Heart left ventricle (tissue), 16 donors: ENCODE data around the gene ANKS3. TPM values are rescaled to one million over a fixed set of nuclear protein-coding genes. Genes with fewer than 3 reads are reported as not detected.

Experiments
- ATAC-seq, 4 donors: fragments of 200-7000 bp; cut with Tn5 transposase; one replicate each; pipeline ENCODE4 v1.9.1; 2020 to 2022; ENCODE audit warnings: moderate library complexity in 4 of 4, mild to moderate bottlenecking in 3 of 4, moderate number of reproducible peaks in 1 of 4
- DNase-seq, 5 donors: peaks; one replicate each; pipeline ENCODE4 v3.0.0-alpha.2; 2020
- H3K27ac ChIP-seq, 12 donors: fragments of 200-600 bp; sonication (generic) in 4 of 12; one replicate each; pipeline versions ENCODE4 v1.5.0 to v1.8.0; 2016 to 2022; ENCODE audit warnings: mild to moderate bottlenecking in 2 of 12
- H3K27me3 ChIP-seq, 9 donors: fragments of 200-600 bp; sonication (generic) in 2 of 9; one replicate each; pipeline versions ENCODE4 v1.5.1 to v1.8.0; 2016 to 2022; ENCODE audit warnings: mild to moderate bottlenecking in 3 of 9
- H3K36me3 ChIP-seq, 9 donors: fragments of 200-600 bp; sonication (generic) in 2 of 9; one replicate each; pipeline versions ENCODE4 v1.5.0 to v1.8.0; 2018 to 2022; ENCODE audit warnings: mild to moderate bottlenecking in 2 of 9
- H3K4me1 ChIP-seq, 12 donors: fragments of 200-600 bp; sonication (generic) in 4 of 12; one replicate each; pipeline versions ENCODE4 v1.5.0 to v1.8.0; 2016 to 2022; ENCODE audit warnings: mild to moderate bottlenecking in 3 of 12
- H3K4me3 ChIP-seq, 12 donors: fragments of 200-600 bp; sonication (generic) in 4 of 12; one replicate each; pipeline versions ENCODE4 v1.5.0 to v1.8.0; 2017 to 2022; ENCODE audit warnings: mild to moderate bottlenecking in 9 of 12, moderate library complexity in 4 of 12
- H3K9me3 ChIP-seq, 12 donors: fragments of 200-600 bp; sonication (generic) in 4 of 12; one replicate each; pipeline versions ENCODE4 v1.5.0 to v1.8.0; 2016 to 2022; ENCODE audit warnings: mild to moderate bottlenecking in 1 of 12
- CTCF ChIP-seq, 12 donors: fragments of 200-600 bp; sonication (generic) in 4 of 12; IDR thresholded peaks; one replicate each; pipeline versions ENCODE4 v1.5.0 to v1.8.0; 2018 to 2022; ENCODE audit warnings: antibody characterized with exemption in 12 of 12, mild to moderate bottlenecking in 5 of 12
- POLR2A ChIP-seq, 2 donors: fragments of 450-650 bp; IDR thresholded peaks; one replicate each; pipeline ENCODE4 v1.6.1; 2017; ENCODE audit warnings: antibody characterized with exemption in 2 of 2, mild to moderate bottlenecking in 2 of 2, moderate library complexity in 2 of 2
- WGBS, 4 donors: extraction: QIAGEN DNeasy Blood & Tissue Kit in 2 of 4; methylation state at CpG; one replicate each; pipeline versions ENCODE4 v1.1.5 to v1.1.7; 2013 to 2018; 5-methylcytosine and 5-hydroxymethylcytosine counted together
- intact Hi-C, 10 donors: fragments of 100-400 bp; cut with DNase I; formaldehyde crosslinking; loops; one replicate each; pipeline versions ENCODE4 v1.11.1 to v1.14.2; 2022
- polyA plus RNA-seq, 2 donors: library from polyadenylated mRNA; stranded (reverse); fragments of 200-250 nt; gene quantifications; one replicate each; pipeline ENCODE4 v1.2.3, GENCODE V29; 2013
- total RNA-seq, 9 donors: library from RNA; depleted of rRNA in 2 of 9; stranded (reverse); fragments of >200 nt in 2 of 9; fragmentation: NEBNext Ultra II Directional in 3 of 9; extraction: Animal tissue kit (Norgen Biotek cat#: 25700) in 3 of 9; gene quantifications; one replicate each; pipeline versions ENCODE4 v1.1.0 to v1.2.4, GENCODE V29; 2016 to 2023
- donor health status: ischemic (EF 13 %, LVEDD 7.1; RV severe dilation, severe dysfunction).
- donor health status: healthy with polysubstance abuse.
- donor health status: DM: no; HTN: yes; CAD: no.
- donor health status: DM: no; HTN: no; CAD: no.
- donor health status: ischemic (EF 25% LVEDD 6.9; RV normal size, moderate dysfunction).
- donor health status: ischemic (EF 25% LVEDD 5.7; RV mildly dilated, moderate dysfunction).
- donor health status: healthy.
- donor health status: DM: yes; HTN: yes; CAD: no.
- donor health status: ischemic (EF 35%, LVEDD 5.7; RV mildly dilated, moderate dysfunction).
- donor health status: nonischemic (EF 11% LVEDD 7.7; RV severe dilation, severe dysfunction).
- donor health status: DM: yes; HTN: yes; CAD: no.
- donor health status: PGD.
- donor health status: ischemic (EF 29% LVEDD 5.4; RV normal size, mild dysfunction).
- donor health status: nonischemic (EF 23%, LVEDD 6.1; RV moderate dilation, normal function).

Gene ANKS3
- total and polyA plus RNA-seq, 11 donors: 5.1 to 12.7 (median 9.2) TPM

GRCh38 chr16:4763791-4764190 is 29.7 kb upstream of the ANKS3 start:
- intact Hi-C loops: loop anchor here in 1 of 10 donors (10.0 kb wide), 1 partner anchor 191 kb away; the partner anchor contains the start of gene SEC14L5
- Histone ChIP-seq H3K27me3 (no peaks in the 10 kb centered on the region), H3K4me1 (peaks cover 9 to 33% (median 28%) of the 10 kb centered on the region in 12 donors), H3K4me3 (no peak overlapping the region), H3K9me3 (no peaks in the 10 kb centered on the region), H3K36me3 (peaks cover 3 to 65% (median 58%) of the 10 kb centered on the region in 9 donors), H3K27ac (no peak overlapping the region)
- no peak for TF ChIP-seq POLR2A (IDR thresholded peaks at IDR 0.05)
- ATAC-seq (no peak), DNase-seq (no peak)
- 81 to 94% (median 92%) methylated on average over 7 of the region's 7 CpGs for WGBS, 4 donors

- DNase-seq: peak in 1 of 5 donors; percentile 50
- H3K9me3 ChIP-seq: no peaks in the 10 kb centered on the region
- H3K27me3 ChIP-seq: no peaks in the 10 kb centered on the region
- no peak overlapping the region for H3K27ac ChIP-seq
- 78 to 91% (median 88%) methylated on average over 5 to 9 of the region's 9 CpGs for WGBS, 4 donors
- ATAC-seq: no peak
- H3K4me3 ChIP-seq: no peak overlapping the region
- TF ChIP-seq POLR2A (IDR thresholded peaks at IDR 0.05): no peak
- TF ChIP-seq CTCF (IDR thresholded peaks at IDR 0.05): no peak
- peaks cover 3 to 80% (median 72%) of the 10 kb centered on the region in 9 donors for H3K36me3 ChIP-seq
- intact Hi-C loops: loop anchor here in 1 of 10 donors (10.0 kb wide), 1 partner anchor 193 kb away; the partner anchor contains the start of gene SEC14L5
- H3K4me1 ChIP-seq: peaks cover 7 to 21% (median 15%) of the 10 kb centered on the region in 12 donors
Observed at GRCh38 chr16:4762205-4762604, 28.1 kb upstream of the ANKS3 start.

- 88 to 90% (median 90%) methylated on average over 23 of the region's 23 CpGs for WGBS, 4 donors
- DNase-seq: peak in 1 of 5 donors; percentile 56
- intact Hi-C loops: loop anchor here in 1 of 10 donors (10.0 kb wide), 1 partner anchor 194 kb away; the partner anchor contains the start of gene SEC14L5
Observed at GRCh38 chr16:4760221-4760910, 26.3 kb upstream of the ANKS3 start.

GRCh38 chr16:4755687-4756086 is 21.6 kb upstream of the ANKS3 start:
- Histone ChIP-seq H3K27ac (no peak overlapping the region), H3K4me1 (no peaks in the 10 kb centered on the region), H3K27me3 (no peaks in the 10 kb centered on the region), H3K36me3 (peaks cover 0 to 99% (median 96%) of the 10 kb centered on the region in 9 donors), H3K4me3 (no peak overlapping the region), H3K9me3 (peaks cover 0 to 9% (median 0%) of the 10 kb centered on the region in 12 donors)
- DNase-seq: no peak
- WGBS, 4 donors: 96 to 98% (median 97%) methylated on average over 6 of the region's 6 CpGs
- intact Hi-C loops: no loop called here
- no peak for ATAC-seq
- TF ChIP-seq POLR2A (IDR thresholded peaks at IDR 0.05): no peak
- TF ChIP-seq CTCF (IDR thresholded peaks at IDR 0.05): no peak

More at GRCh38 chr16:4760221-4760910, 26.3 kb upstream of the ANKS3 start:
- H3K4me1 ChIP-seq: peaks cover 0 to 8% (median 5%) of the 10 kb centered on the region in 12 donors
- ATAC-seq: no peak
- peaks cover 0 to 4% (median 0%) of the 10 kb centered on the region in 12 donors for H3K9me3 ChIP-seq
- H3K4me3 ChIP-seq: no peak overlapping the region
- no peaks in the 10 kb centered on the region for H3K27me3 ChIP-seq
- peaks cover 3 to 95% (median 89%) of the 10 kb centered on the region in 9 donors for H3K36me3 ChIP-seq
- no peak overlapping the region for H3K27ac ChIP-seq
- TF ChIP-seq POLR2A (IDR thresholded peaks at IDR 0.05) (no peak), CTCF (IDR thresholded peaks at IDR 0.05) (no peak)
